ENCODE data around the gene SAT1.

The SAT1 gene

GRCh38 chrX:23749129-23749528 is 33.8 kb upstream of the SAT1 start:
- no peak for TF ChIP-seq CTCF (IDR thresholded peaks at IDR 0.05)
- H3K4me3 ChIP-seq = no peak overlapping the region
- H3K27ac ChIP-seq = no peak overlapping the region
- DNase-seq (ENCODE audit: low spot score) = no peak

- no peak for TF ChIP-seq CTCF (IDR thresholded peaks at IDR 0.05)
- DNase-seq (ENCODE audit: low spot score) = no peak
- Histone ChIP-seq H3K4me3 (no peak overlapping the region), H3K27ac (no peak overlapping the region)
These were observed 33.4 kb upstream of the SAT1 start for GRCh38 chrX:23749576-23749975.

- no peak for TF ChIP-seq CTCF (IDR thresholded peaks at IDR 0.05)
- no peak overlapping the region for H3K4me3 ChIP-seq
- no peak for DNase-seq (ENCODE audit: low spot score)
- peak overlapping the region; percentile 46 to 54 for H3K27ac ChIP-seq
These were observed 30.1 kb upstream of the SAT1 start for GRCh38 chrX:23752740-23753415.

- Histone ChIP-seq H3K27ac (no peak overlapping the region), H3K4me3 (no peak overlapping the region)
- no peak for TF ChIP-seq CTCF (IDR thresholded peaks at IDR 0.05)
- DNase-seq (ENCODE audit: low spot score) = no peak
These were observed 28.3 kb upstream of the SAT1 start for GRCh38 chrX:23754664-23755063.

GRCh38 chrX:23756165-23756564 is 26.8 kb upstream of the SAT1 start:
- Histone ChIP-seq H3K4me3 (no peak overlapping the region), H3K27ac (no peak overlapping the region)
- no peak for TF ChIP-seq CTCF (IDR thresholded peaks at IDR 0.05)
- no peak for DNase-seq (ENCODE audit: low spot score)

GRCh38 chrX:23759821-23760220 is 23.2 kb upstream of the SAT1 start:
- H3K4me3 ChIP-seq = no peak overlapping the region
- no peak for TF ChIP-seq CTCF (IDR thresholded peaks at IDR 0.05)
- no peak overlapping the region for H3K27ac ChIP-seq
- DNase-seq (ENCODE audit: low spot score) = no peak

- no peak for DNase-seq (ENCODE audit: low spot score)
- Histone ChIP-seq H3K27ac (no peak overlapping the region), H3K4me3 (no peak overlapping the region)
- TF ChIP-seq CTCF (IDR thresholded peaks at IDR 0.05) = no peak
These were observed 18.6 kb upstream of the SAT1 start for GRCh38 chrX:23764188-23764984.

Data from coronary artery (tissue), 2 donors.